ENCODE measurements around the gene CDYL.

DNA sequence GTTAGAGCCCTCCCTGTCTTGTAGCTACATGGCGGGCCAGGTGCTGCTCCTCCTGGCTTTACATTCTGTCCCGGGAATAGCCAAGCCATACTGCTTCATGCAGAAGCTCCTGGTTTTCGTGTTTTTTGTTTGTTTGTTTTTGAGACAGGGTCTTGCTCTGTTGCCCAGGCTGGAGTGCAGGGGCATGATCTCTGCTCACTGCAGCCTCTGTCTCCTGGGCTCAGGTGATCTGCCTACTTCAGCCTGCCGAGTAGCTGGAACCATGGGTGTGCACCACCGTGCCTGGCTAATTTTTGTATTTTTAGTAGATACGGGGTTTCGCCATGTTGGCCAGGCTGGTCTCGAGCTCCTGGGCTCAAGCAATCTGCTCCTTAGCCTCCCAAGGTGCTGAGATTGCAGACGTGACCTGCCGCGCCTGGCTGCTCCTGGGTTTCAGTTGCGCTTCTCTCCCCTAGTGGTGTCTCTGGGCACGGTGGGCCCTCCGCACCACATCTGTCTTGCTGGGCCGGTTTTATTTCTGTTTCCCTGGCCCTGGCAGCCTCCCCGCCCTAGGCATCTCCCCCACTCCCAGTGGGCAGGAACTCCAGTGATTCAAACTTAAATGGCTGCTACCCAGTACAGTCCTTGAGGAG lies 12.9 kb downstream of the CDYL start:
- TF ChIP-seq, protein P1, sequence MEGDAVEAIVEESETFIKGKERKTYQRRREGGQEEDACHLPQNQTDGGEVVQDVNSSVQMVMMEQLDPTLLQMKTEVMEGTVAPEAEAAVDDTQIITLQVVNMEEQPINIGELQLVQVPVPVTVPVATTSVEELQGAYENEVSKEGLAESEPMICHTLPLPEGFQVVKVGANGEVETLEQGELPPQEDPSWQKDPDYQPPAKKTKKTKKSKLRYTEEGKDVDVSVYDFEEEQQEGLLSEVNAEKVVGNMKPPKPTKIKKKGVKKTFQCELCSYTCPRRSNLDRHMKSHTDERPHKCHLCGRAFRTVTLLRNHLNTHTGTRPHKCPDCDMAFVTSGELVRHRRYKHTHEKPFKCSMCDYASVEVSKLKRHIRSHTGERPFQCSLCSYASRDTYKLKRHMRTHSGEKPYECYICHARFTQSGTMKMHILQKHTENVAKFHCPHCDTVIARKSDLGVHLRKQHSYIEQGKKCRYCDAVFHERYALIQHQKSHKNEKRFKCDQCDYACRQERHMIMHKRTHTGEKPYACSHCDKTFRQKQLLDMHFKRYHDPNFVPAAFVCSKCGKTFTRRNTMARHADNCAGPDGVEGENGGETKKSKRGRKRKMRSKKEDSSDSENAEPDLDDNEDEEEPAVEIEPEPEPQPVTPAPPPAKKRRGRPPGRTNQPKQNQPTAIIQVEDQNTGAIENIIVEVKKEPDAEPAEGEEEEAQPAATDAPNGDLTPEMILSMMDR (IDR thresholded peaks at IDR 0.05; ENCODE audit: insufficient read depth, low read length, poor library complexity, severe bottlenecking): no peak
- no peak for TF ChIP-seq EZH2phosphoT487 (conservative IDR thresholded peaks at IDR 0.05; ENCODE audit: low read length)

Measured in SU-DHL-6 (cell line).